Loucy (cell line): ENCODE data around the gene ZNF423.

Experiments
- H2AFZ ChIP-seq: fragments of 200-600 bp; sonication (generic); 2 replicates; pipeline ENCODE4 v1.6.0; 2016; ENCODE audit warnings: antibody characterized with exemption, mild to moderate bottlenecking, low read length, moderate library complexity
- H3F3A ChIP-seq: fragments of 200-600 bp; 2 replicates; pipeline ENCODE4 v1.6.0; 2016; ENCODE audit warnings: antibody characterized with exemption, low read depth, mild to moderate bottlenecking
- H3K27me3 ChIP-seq: fragments of 200-600 bp; sonication (generic); 2 replicates; pipeline ENCODE4 v1.6.1; 2014; ENCODE audit warnings: low read length, mild to moderate bottlenecking; ENCODE audit not compliant: insufficient read depth, poor library complexity, severe bottlenecking
- H3K36me3 ChIP-seq: fragments of 200-600 bp; sonication (generic); 2 replicates; pipeline ENCODE4 v1.6.1; 2016; ENCODE audit warnings: low read length; ENCODE audit not compliant: insufficient read depth
- H3K4me1 ChIP-seq: fragments of 200-600 bp; sonication (generic); 2 replicates; pipeline ENCODE4 v1.5.1; 2014; ENCODE audit warnings: low read length, mild to moderate bottlenecking; ENCODE audit not compliant: insufficient read depth, poor library complexity, severe bottlenecking
- H3K4me2 ChIP-seq: fragments of 200-600 bp; sonication (generic); 2 replicates; pipeline ENCODE4 v1.6.0; 2014; ENCODE audit warnings: antibody characterized with exemption, low read length, low read depth, mild to moderate bottlenecking; ENCODE audit not compliant: poor library complexity, severe bottlenecking
- H3K4me3 ChIP-seq: fragments of 200-600 bp; sonication (generic); 2 replicates; pipeline ENCODE4 v1.5.1; 2014; ENCODE audit warnings: low read length, mild to moderate bottlenecking, mixed read lengths; ENCODE audit not compliant: poor library complexity, severe bottlenecking
- H3K79me2 ChIP-seq: fragments of 200-600 bp; sonication (generic); 2 replicates; pipeline ENCODE4 v1.6.1; 2014; ENCODE audit warnings: low read length; ENCODE audit not compliant: insufficient read depth
- H3K9ac ChIP-seq: fragments of 200-600 bp; sonication (generic); 2 replicates; pipeline ENCODE4 v1.6.0; 2014; ENCODE audit warnings: mild to moderate bottlenecking, low read depth, low read length, moderate library complexity; ENCODE audit not compliant: poor library complexity, severe bottlenecking
- H3K9me2 ChIP-seq: fragments of 200-600 bp; sonication (generic); replicated peaks from 2 replicates; pipeline ENCODE4 v1.6.1; 2016; ENCODE audit warnings: low read depth, low read length, mixed read lengths
- H3K9me3 ChIP-seq: fragments of 200-600 bp; sonication (generic); 2 replicates; pipeline ENCODE4 v1.6.1; 2014; ENCODE audit warnings: mild to moderate bottlenecking, antibody characterized with exemption, low read length, low read depth; ENCODE audit not compliant: insufficient read depth
- H4K20me1 ChIP-seq: fragments of 200-600 bp; sonication (generic); 2 replicates; pipeline ENCODE4 v1.6.0; 2014; ENCODE audit warnings: antibody characterized with exemption, low read length, mild to moderate bottlenecking; ENCODE audit not compliant: insufficient read depth, poor library complexity, severe bottlenecking
- CTCF ChIP-seq: fragments of 200-600 bp; sonication (generic); conservative IDR thresholded peaks from 2 replicates; pipeline ENCODE4 v1.5.1; 2014; ENCODE audit warnings: mild to moderate bottlenecking, antibody characterized with exemption, low read length
- EZH2phosphoT487 ChIP-seq: fragments of 200-600 bp; IDR thresholded peaks from 2 replicates; pipeline ENCODE4 v1.6.1; 2018; ENCODE audit warnings: antibody characterized with exemption, mild to moderate bottlenecking, moderate library complexity, borderline replicate concordance

Gene ZNF423

GRCh38 chr16:49542946-49543630, 312.8 kb downstream of the ZNF423 start:
- no peak overlapping the region for H3K4me3 ChIP-seq
- no peak overlapping the region for H3K4me2 ChIP-seq
- H3K27me3 ChIP-seq, result no peaks in the 10 kb centered on the region
- no peak overlapping the region for H3K9ac ChIP-seq
- no peaks in the 10 kb centered on the region for H3F3A ChIP-seq
- no peaks in the 10 kb centered on the region for H3K36me3 ChIP-seq
- no peaks in the 10 kb centered on the region for H3K9me2 ChIP-seq
- no peaks in the 10 kb centered on the region for H3K79me2 ChIP-seq
- TF ChIP-seq CTCF (no peak), EZH2phosphoT487 (no peak)
- no peaks in the 10 kb centered on the region for H3K9me3 ChIP-seq
- H4K20me1 ChIP-seq, result no peaks in the 10 kb centered on the region
- no peaks in the 10 kb centered on the region for H3K4me1 ChIP-seq
- H2AFZ ChIP-seq, result no peak overlapping the region

GRCh38 chr16:49542391-49542891, 313.5 kb downstream of the ZNF423 start:
- Histone ChIP-seq H3K9me3 (no peaks in the 10 kb centered on the region), H3K79me2 (no peaks in the 10 kb centered on the region), H3K4me2 (no peak overlapping the region), H3K27me3 (no peaks in the 10 kb centered on the region), H3K9ac (no peak overlapping the region), H3F3A (no peaks in the 10 kb centered on the region), H3K4me1 (no peaks in the 10 kb centered on the region), H4K20me1 (no peaks in the 10 kb centered on the region), H2AFZ (no peak overlapping the region), H3K4me3 (no peak overlapping the region), H3K36me3 (no peaks in the 10 kb centered on the region), H3K9me2 (no peaks in the 10 kb centered on the region)
- no peak for TF ChIP-seq EZH2phosphoT487
- no peak for TF ChIP-seq CTCF

GRCh38 chr16:49540836-49541235, 315.1 kb downstream of the ZNF423 start:
- H2AFZ ChIP-seq, result no peak overlapping the region
- no peaks in the 10 kb centered on the region for H3F3A ChIP-seq
- no peak overlapping the region for H3K4me3 ChIP-seq
- no peaks in the 10 kb centered on the region for H3K27me3 ChIP-seq
- no peaks in the 10 kb centered on the region for H3K9me3 ChIP-seq
- H3K9me2 ChIP-seq, result no peaks in the 10 kb centered on the region
- no peaks in the 10 kb centered on the region for H3K4me1 ChIP-seq
- TF ChIP-seq EZH2phosphoT487 (no peak), CTCF (no peak)
- no peaks in the 10 kb centered on the region for H3K36me3 ChIP-seq
- no peak overlapping the region for H3K9ac ChIP-seq
- H3K4me2 ChIP-seq, result no peak overlapping the region
- H3K79me2 ChIP-seq, result no peaks in the 10 kb centered on the region
- H4K20me1 ChIP-seq, result no peaks in the 10 kb centered on the region
